22Rv1 (cell line): Measurements from ENCODE around the gene PXYLP1.

ENCODE experiments used
- H3K27ac ChIP-seq: fragments of 450-650 bp; 2 replicates; pipeline ENCODE4 v1.5.1; 2017
- ZFX ChIP-seq: fragments of 450-650 bp; IDR thresholded peaks from 2 replicates; pipeline ENCODE4 v1.6.1; 2017; ENCODE audit warnings: antibody characterized with exemption, borderline replicate concordance
- TF ChIP-seq, protein P1 (sequence below): fragments of 450-650 bp; IDR thresholded peaks from 2 replicates; pipeline ENCODE4 v1.5.1; 2017; ENCODE audit warnings: mild to moderate bottlenecking

PXYLP1 gene

DNA sequence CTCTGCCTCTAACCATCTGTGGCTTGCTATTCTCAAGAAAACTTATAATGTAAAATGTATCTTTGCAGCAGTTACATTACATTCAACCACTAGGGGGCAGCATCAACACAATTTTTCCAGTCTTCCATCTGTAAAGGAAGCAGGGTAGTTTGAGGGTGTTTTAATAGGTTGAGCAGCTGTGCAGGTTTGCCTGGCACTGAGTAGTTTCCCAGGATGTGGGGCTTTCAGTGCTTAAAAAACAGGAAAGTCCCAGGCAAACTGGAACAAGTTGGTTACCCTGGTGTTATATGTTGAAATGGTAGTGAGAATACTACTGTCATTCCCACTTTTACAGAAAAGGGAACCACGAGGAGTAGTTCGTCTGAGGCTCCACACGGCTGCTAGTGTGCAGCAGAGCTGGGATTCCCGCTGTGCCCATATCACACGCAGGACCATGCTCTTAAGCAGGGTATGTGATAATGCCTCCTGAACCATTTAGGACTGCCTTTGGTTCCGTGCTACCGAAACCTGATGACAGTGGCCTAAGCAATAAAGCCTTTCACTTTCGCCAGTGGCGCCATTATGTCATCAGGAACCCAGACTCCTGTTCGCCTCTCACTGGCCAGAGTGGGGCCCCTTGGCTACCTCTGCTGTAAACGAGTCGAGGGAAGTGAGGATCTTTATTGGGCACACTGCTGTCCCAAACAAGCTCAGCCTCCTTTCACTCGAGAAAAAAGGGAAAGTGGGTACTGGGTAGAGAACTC, 72.0 kb downstream of the PXYLP1 start:
- no peak overlapping the region for H3K27ac ChIP-seq
- TF ChIP-seq, protein P1, sequence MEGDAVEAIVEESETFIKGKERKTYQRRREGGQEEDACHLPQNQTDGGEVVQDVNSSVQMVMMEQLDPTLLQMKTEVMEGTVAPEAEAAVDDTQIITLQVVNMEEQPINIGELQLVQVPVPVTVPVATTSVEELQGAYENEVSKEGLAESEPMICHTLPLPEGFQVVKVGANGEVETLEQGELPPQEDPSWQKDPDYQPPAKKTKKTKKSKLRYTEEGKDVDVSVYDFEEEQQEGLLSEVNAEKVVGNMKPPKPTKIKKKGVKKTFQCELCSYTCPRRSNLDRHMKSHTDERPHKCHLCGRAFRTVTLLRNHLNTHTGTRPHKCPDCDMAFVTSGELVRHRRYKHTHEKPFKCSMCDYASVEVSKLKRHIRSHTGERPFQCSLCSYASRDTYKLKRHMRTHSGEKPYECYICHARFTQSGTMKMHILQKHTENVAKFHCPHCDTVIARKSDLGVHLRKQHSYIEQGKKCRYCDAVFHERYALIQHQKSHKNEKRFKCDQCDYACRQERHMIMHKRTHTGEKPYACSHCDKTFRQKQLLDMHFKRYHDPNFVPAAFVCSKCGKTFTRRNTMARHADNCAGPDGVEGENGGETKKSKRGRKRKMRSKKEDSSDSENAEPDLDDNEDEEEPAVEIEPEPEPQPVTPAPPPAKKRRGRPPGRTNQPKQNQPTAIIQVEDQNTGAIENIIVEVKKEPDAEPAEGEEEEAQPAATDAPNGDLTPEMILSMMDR, result peak; percentile 86
- TF ChIP-seq ZFX, result no peak

DNA sequence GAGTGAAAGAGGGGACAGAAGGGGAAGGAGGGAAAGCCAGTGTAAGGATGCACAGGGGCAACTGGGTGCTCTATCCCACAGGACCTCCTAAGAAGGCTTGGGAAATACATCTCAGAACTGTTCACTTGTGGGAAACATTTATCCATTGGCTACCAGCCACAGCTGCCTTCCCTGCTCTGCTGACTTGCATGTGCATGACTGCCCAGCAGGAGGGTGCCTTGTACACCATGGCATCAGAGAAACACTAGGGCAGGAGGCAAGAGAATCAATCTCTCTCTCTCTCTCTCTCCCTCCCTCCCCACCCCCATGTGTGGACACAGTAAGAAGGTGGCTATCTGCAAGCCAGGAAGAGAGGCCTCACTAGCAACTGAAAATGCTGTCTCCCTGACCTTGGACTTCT, 73.8 kb downstream of the PXYLP1 start:
- no peak overlapping the region for H3K27ac ChIP-seq
- no peak for TF ChIP-seq ZFX
- TF ChIP-seq, protein P1, result no peak

DNA sequence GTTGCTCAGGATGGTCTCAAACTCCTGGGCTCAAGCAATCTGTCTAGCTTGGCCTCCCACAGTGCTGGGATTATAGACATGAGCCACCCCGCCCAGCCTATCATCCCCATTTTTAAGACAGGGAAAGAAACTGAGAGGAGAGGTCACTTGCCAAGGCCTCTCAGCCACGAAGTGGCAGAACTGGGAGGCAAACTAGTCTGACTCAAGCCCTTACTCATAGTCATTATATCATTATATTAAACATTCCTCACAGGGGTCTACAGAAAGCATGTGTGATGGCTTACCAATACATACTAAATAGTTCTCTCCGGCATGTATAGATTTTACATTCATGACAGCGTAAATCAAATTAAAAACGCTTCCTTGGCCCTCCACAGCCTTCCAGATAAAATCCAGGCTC, 74.7 kb downstream of the PXYLP1 start:
- no peak overlapping the region for H3K27ac ChIP-seq
- TF ChIP-seq, protein P1, result no peak
- TF ChIP-seq ZFX, result no peak

DNA sequence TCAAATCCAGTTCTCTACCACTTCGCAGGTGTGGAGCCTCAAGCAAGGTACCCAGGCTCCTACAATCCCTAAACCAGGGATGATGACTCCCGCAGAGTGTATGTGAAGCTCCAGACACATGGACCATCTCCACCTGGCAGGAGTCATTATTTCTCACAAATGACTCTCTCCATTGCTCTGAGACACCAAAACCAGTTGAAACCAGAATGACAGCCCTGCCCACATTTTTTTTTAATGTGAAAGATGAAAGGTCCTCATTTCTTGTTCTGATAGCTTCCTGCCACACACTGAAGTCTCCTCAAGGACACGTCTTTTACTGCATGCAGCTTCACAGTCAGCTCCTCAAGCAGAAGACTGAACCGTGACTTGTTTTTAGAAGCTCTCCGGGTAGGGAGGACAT, 75.3 kb downstream of the PXYLP1 start:
- no peak for TF ChIP-seq ZFX
- TF ChIP-seq, protein P1, result no peak
- H3K27ac ChIP-seq, result no peak overlapping the region

DNA sequence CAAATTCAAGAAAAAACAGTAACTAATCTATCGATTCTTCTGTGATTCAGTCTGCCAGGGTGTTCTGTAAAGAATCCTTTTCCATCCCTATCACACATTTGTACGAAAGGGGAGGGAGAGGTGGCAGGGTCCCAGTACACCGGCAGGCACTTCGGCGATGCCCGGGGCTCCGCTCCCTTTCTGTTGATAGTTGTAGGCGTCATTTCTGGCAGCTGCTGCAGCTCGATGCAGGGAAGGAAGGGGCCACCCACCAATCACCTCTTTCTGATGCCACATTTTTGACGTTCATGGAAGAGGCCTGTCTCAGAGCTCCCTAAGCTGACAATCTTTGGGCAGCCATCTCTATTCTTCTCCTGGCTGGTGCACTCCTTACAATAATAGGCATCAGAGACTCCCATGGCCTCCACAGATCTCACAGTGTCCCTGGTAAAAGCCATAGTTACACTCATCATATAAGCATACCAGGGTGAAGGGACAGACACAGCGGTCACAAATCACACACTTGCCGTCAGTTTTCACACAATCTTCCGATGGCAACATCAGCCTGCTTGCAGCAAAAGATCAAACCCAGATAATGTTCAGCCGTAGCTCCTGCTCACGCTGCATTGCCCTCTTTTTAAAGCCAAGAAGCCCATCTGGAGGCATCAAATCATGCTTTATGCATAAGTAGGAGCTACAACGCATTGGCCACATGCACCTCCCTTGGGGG, 75.9 kb downstream of the PXYLP1 start:
- no peak overlapping the region for H3K27ac ChIP-seq
- TF ChIP-seq, protein P1, result no peak
- TF ChIP-seq ZFX, result no peak

DNA sequence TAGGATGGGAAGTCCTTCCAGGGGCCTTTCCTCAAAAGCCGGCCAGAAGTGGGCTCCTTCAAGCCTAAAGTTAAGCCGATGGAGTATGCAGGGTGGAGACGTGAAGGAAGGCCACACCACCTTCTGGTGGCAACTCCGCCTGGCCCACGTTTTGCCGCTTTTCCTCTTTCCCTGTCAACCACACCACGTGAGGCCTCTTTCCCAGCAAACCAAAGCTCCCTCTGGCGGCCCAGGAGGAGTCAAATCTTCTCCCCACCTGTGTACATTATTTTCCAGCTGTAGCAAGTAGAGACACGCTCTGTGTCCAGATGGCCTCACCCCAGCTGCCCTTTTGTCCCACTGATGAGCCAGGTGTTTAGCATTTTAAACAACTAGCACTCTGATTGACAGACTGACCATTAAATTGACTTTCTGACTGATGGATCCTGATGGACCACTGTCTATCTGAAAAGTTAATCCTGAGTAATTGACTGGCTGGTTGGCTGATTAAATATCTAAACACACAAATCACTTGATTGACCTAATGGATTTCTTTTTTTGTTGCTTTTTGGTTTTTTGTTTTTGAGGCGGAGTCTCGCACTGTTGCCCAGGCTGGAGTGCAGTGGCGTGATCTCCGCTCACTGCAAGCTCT, 77.1 kb downstream of the PXYLP1 start:
- no peak overlapping the region for H3K27ac ChIP-seq
- no peak for TF ChIP-seq ZFX
- TF ChIP-seq, protein P1, result peak; percentile 87

DNA sequence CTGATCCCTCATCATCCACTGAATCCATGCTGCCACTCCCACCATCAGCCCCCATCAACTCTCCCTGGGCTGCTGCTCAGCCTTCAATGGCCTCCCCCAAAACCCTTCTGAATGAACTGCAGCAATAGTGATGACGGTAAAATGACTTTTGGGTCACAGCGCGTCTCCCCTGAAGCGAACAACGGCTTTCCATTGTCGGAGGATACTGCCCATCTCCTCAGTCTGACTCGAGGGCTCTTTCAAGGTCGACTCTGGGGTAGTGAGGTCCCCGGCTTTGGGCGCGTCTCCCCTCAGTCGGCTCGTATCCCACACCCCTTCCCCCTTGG, 79.5 kb downstream of the PXYLP1 start:
- TF ChIP-seq, protein P1, result no peak
- peak overlapping the region; percentile 66 for H3K27ac ChIP-seq
